HG03460 (cell line): ENCODE measurements around the gene PLPP1.
"Not testable (repeated sequence)": the region's sequence is repeated elsewhere in the genome, so short reads cannot be mapped to it uniquely, and the experiment has no call there.

Experiments used
- ATAC-seq: cut with Tn5 transposase; IDR thresholded peaks from one replicate; pipeline ENCODE4 v1.9.1; 2021; ENCODE audit not compliant: unreplicated experiment

Gene PLPP1

GRCh38 chr5:55507574-55507973 lies 27.2 kb downstream of the PLPP1 start:
- no peak for ATAC-seq

GRCh38 chr5:55505711-55506110 lies 29.1 kb downstream of the PLPP1 start:
- not testable (repeated sequence) for ATAC-seq

GRCh38 chr5:55503917-55504316 lies 30.8 kb downstream of the PLPP1 start:
- not testable (repeated sequence) for ATAC-seq

GRCh38 chr5:55502759-55503158 lies 32.0 kb downstream of the PLPP1 start:
- ATAC-seq: no peak

GRCh38 chr5:55498457-55498856 lies 36.3 kb downstream of the PLPP1 start:
- no peak for ATAC-seq

GRCh38 chr5:55497712-55498111 lies 37.1 kb downstream of the PLPP1 start:
- no peak for ATAC-seq

- ATAC-seq: no peak
These were observed 39.5 kb downstream of the PLPP1 start for GRCh38 chr5:55495216-55495615.

- ATAC-seq: no peak
These were observed 42.3 kb downstream of the PLPP1 start for GRCh38 chr5:55492449-55492848.

GRCh38 chr5:55485073-55485472 lies 49.7 kb downstream of the PLPP1 start:
- ATAC-seq: no peak

GRCh38 chr5:55484531-55484930 lies 50.2 kb downstream of the PLPP1 start:
- ATAC-seq: no peak

GRCh38 chr5:55483885-55484284 lies 50.9 kb downstream of the PLPP1 start:
- no peak for ATAC-seq

- no peak for ATAC-seq
These were observed 53.4 kb downstream of the PLPP1 start for GRCh38 chr5:55481293-55481855.

GRCh38 chr5:55480781-55481180 lies 54.0 kb downstream of the PLPP1 start:
- no peak for ATAC-seq

GRCh38 chr5:55472642-55473041 lies 62.1 kb downstream of the PLPP1 start:
- no peak for ATAC-seq

- no peak for ATAC-seq
These were observed 63.3 kb downstream of the PLPP1 start for GRCh38 chr5:55471468-55471867.

- no peak for ATAC-seq
These were observed 64.5 kb downstream of the PLPP1 start for GRCh38 chr5:55470282-55470681.

- no peak for ATAC-seq
These were observed 64.9 kb downstream of the PLPP1 start for GRCh38 chr5:55469839-55470238.

GRCh38 chr5:55467862-55468551 lies 66.8 kb downstream of the PLPP1 start:
- ATAC-seq: no peak

GRCh38 chr5:55463613-55464012 lies 71.2 kb downstream of the PLPP1 start:
- no peak for ATAC-seq

GRCh38 chr5:55459572-55459971 lies 75.2 kb downstream of the PLPP1 start:
- no peak for ATAC-seq

- no peak for ATAC-seq
These were observed 78.4 kb downstream of the PLPP1 start for GRCh38 chr5:55456216-55456895.

GRCh38 chr5:55454282-55454681 lies 80.5 kb downstream of the PLPP1 start:
- no peak for ATAC-seq
